Activated T-cell treated with anti-CD3 and anti-CD28 coated beads for 4 hours (primary cell): Measurements from ENCODE around the gene COA8.
"Not testable (repeated sequence)": the region's sequence is repeated elsewhere in the genome, so short reads cannot be mapped to it uniquely, and the experiment has no call there.

Experiments used
- DNase-seq: peaks from one replicate; pipeline ENCODE4 v3.0.0-alpha.2; 2020

Gene COA8

GRCh38 chr14:103562429-103563225 lies at the start of gene COA8, which contains the start of gene BAG5:
COA8 (plus strand) TSS chr14:103562960; CDS start chr14:103563002, 42 bp downstream.
BAG5 (minus strand) TSS chr14:103562657; CDS start chr14:103561164, 1,493 bp downstream.
- DNase-seq = peak; percentile 78

GRCh38 chr14:103514596-103515421 lies 48.0 kb upstream of the COA8 start:
- DNase-seq = no peak

GRCh38 chr14:103516426-103517173 lies 46.2 kb upstream of the COA8 start:
- DNase-seq = no peak

GRCh38 chr14:103517174-103517566 lies 45.6 kb upstream of the COA8 start:
- no peak for DNase-seq

- no peak for DNase-seq
Observed at GRCh38 chr14:103517721-103518421, 44.9 kb upstream of the COA8 start.

GRCh38 chr14:103518422-103519042 lies 44.2 kb upstream of the COA8 start:
- DNase-seq = peak; percentile 45

GRCh38 chr14:103519043-103519836 lies 43.5 kb upstream of the COA8 start:
- DNase-seq = no peak

- DNase-seq = no peak
Observed at GRCh38 chr14:103519837-103520212, 42.9 kb upstream of the COA8 start.

- no peak for DNase-seq
Observed at GRCh38 chr14:103520269-103520656, 42.5 kb upstream of the COA8 start.

- peak; percentile 61 for DNase-seq
Observed at GRCh38 chr14:103520657-103521437, 41.9 kb upstream of the COA8 start.

- DNase-seq = no peak
Observed at GRCh38 chr14:103521438-103521950, 41.3 kb upstream of the COA8 start.

- DNase-seq = no peak
Observed at GRCh38 chr14:103521951-103522563, 40.7 kb upstream of the COA8 start.

- no peak for DNase-seq
Observed at GRCh38 chr14:103522649-103523574, 39.8 kb upstream of the COA8 start, which contains the start of gene CKB. CKB (minus strand) TSS chr14:103522830; CDS start chr14:103522493, 337 bp downstream.

- no peak for DNase-seq
Observed at GRCh38 chr14:103523575-103523954, 39.2 kb upstream of the COA8 start.

- DNase-seq = no peak
Observed at GRCh38 chr14:103524002-103524935, 38.5 kb upstream of the COA8 start.

- DNase-seq = not testable (repeated sequence)
Observed at GRCh38 chr14:103525430-103526246, 37.1 kb upstream of the COA8 start.
